Motor neuron (in vitro differentiated cells): Measurements from ENCODE around the gene KRTAP5-2. TPM values are rescaled to one million over a fixed set of nuclear protein-coding genes. Genes with fewer than 3 reads are reported as not detected.
A peak's percentile ranks its signal among the peaks of the same experiment; 100 is the strongest.
"Not testable (repeated sequence)": the region's sequence is repeated elsewhere in the genome, so short reads cannot be mapped to it uniquely, and the experiment has no call there.

ENCODE experiments used
- ATAC-seq, 8 experiments: fragments of 200-7000 bp; cut with Tn5 transposase; replicated peaks in 6 of 8; 2 replicates each; pipeline ENCODE4 v1.8.0; 2021; ENCODE audit warnings: mild to moderate bottlenecking in 8 of 8, moderate library complexity in 8 of 8
- H3K27ac ChIP-seq, 2 donors: fragments of 250-450 bp; sonication (Bioruptor Pico); 2 replicates each; pipeline ENCODE4 v1.9.0; 2021; ENCODE audit warnings: antibody characterized with exemption in 2 of 2, mild to moderate bottlenecking in 2 of 2, moderate library complexity in 1 of 2
- H3K4me1 ChIP-seq, 2 donors: fragments of 250-450 bp; sonication (Bioruptor Pico); replicated peaks in 1 of 2; 2 replicates each; pipeline ENCODE4 v1.6.1; 2021; ENCODE audit warnings: antibody characterized with exemption in 2 of 2, mild to moderate bottlenecking in 2 of 2, moderate library complexity in 1 of 2
- H3K4me3 ChIP-seq, 5 donors: fragments of 250-450 bp; sonication (Bioruptor Pico); 2 replicates each; pipeline ENCODE4 v1.9.0; 2021; ENCODE audit warnings: antibody characterized with exemption in 5 of 5, mild to moderate bottlenecking in 5 of 5, moderate library complexity in 4 of 5
- WGBS, 10 experiments: fragments of 450-650 bp; shearing (Covaris generic); methylation state at CpG; one replicate each; pipeline ENCODE4 v1.0.0; 2022; 5-methylcytosine and 5-hydroxymethylcytosine counted together
- in situ Hi-C, 9 experiments: fragments of 400-800 bp; cut with MboI; loops; one replicate each; pipeline ENCODE4 v1.15.0; 2021; ENCODE audit warnings: low sequenced_read_pairs in 9 of 9, low pct_unique_long_range_greater_than_20kb in 2 of 9; ENCODE audit not compliant: unreplicated experiment in 9 of 9
- total RNA-seq, 8 experiments: library from RNA; unstranded; fragments of 300-600 nt; gene quantifications; 2 replicates each; pipeline versions ENCODE4 v1.2.3 to v1.2.4, GENCODE V29; 2022

The KRTAP5-2 gene
- total RNA-seq, 8 experiments from 2014 or later = 0.54 to 5.2 (median 2.5) TPM; not detected in 1

DNA sequence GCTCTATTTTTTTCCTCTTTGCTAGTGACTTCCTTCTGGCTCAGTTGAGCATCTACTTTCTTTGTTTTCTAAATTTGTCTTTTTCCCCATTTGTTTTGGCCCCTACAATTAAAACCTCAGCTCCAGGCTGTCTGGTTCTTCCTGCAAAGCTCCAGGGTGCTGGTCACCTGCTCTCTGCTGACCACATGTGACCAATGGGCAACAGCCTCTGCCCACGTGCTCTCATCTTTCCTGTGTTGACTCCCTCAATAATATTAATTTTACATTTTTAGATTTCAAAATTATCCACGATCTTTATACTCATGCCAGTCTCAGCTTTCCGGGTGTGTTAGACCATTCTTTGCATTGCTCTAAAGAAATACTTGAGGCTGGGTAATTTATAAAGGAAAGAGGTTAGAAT is 312 bp upstream of the KRTAP5-2 start:
- ATAC-seq, H3K4me3 ChIP-seq, H3K4me1 ChIP-seq, in situ Hi-C loops, H3K27ac ChIP-seq: not testable (repeated sequence)
- WGBS, 10 experiments = 17 to 80% (median 53%) methylated on average over 1 to 3 of the region's 3 CpGs; no CpG with 5 or more reads in 1 of the 10 experiments

- in situ Hi-C loops = no loop called here
- Histone ChIP-seq H3K27ac (no peak overlapping the region), H3K4me1 (peaks cover 0 to 4% of the 10 kb centered on the region in 2 donors), H3K4me3 (no peak overlapping the region)
- 82 to 100% (median 93%) methylated on average over 1 to 7 of the region's 10 CpGs; no CpG with 5 or more reads in 5 of the 10 experiments for WGBS, 10 experiments
- no peak for ATAC-seq
Observed at GRCh38 chr11:1597331-1597993, 632 bp downstream of the KRTAP5-2 start.

- ATAC-seq = peak in 5 of 8 experiments; percentile 29 to 51 (median 35)
- H3K4me1 ChIP-seq = not testable (repeated sequence)
Observed at GRCh38 chr11:1596576-1597121, 1.4 kb downstream of the KRTAP5-2 start.

GRCh38 chr11:1595994-1596575 is 2.0 kb downstream of the KRTAP5-2 start:
- H3K27ac ChIP-seq, in situ Hi-C loops, H3K4me3 ChIP-seq, H3K4me1 ChIP-seq: not testable (repeated sequence)
- 18 to 100% (median 51%) methylated on average over 1 to 7 of the region's 11 CpGs for WGBS, 10 experiments
- ATAC-seq = peak in 4 of 8 experiments; percentile 15 to 32 (median 23)

More at GRCh38 chr11:1596576-1597121, 1.4 kb downstream of the KRTAP5-2 start:
- H3K27ac ChIP-seq, H3K4me3 ChIP-seq, in situ Hi-C loops: not testable (repeated sequence)
- 20 to 80% (median 59%) methylated on average over 1 to 5 of the region's 19 CpGs; no CpG with 5 or more reads in 5 of the 10 experiments for whole genome bisulfite sequencing, 10 experiments

- in situ Hi-C loops = no loop called here
- WGBS, 10 experiments = 0 to 83% (median 74%) methylated on average over 1 to 9 of the region's 9 CpGs; no CpG with 5 or more reads in 1 of the 10 experiments
- peak in 1 of 8 experiments; percentile 23 for ATAC-seq
- no peaks in the 10 kb centered on the region for H3K4me1 ChIP-seq
- no peak overlapping the region for H3K4me3 ChIP-seq
- no peak overlapping the region for H3K27ac ChIP-seq
Observed at GRCh38 chr11:1592628-1593027, 5.5 kb downstream of the KRTAP5-2 start.

GRCh38 chr11:1589996-1590395 is 8.1 kb downstream of the KRTAP5-2 start:
- H3K4me1 ChIP-seq = no peaks in the 10 kb centered on the region
- in situ Hi-C loops = no loop called here
- 50 to 100% (median 94%) methylated on average over 2 to 5 of the region's 6 CpGs; no CpG with 5 or more reads in 6 of the 10 experiments for WGBS, 10 experiments
- no peak for ATAC-seq
- H3K27ac ChIP-seq = no peak overlapping the region
- H3K4me3 ChIP-seq = no peak overlapping the region

DNA sequence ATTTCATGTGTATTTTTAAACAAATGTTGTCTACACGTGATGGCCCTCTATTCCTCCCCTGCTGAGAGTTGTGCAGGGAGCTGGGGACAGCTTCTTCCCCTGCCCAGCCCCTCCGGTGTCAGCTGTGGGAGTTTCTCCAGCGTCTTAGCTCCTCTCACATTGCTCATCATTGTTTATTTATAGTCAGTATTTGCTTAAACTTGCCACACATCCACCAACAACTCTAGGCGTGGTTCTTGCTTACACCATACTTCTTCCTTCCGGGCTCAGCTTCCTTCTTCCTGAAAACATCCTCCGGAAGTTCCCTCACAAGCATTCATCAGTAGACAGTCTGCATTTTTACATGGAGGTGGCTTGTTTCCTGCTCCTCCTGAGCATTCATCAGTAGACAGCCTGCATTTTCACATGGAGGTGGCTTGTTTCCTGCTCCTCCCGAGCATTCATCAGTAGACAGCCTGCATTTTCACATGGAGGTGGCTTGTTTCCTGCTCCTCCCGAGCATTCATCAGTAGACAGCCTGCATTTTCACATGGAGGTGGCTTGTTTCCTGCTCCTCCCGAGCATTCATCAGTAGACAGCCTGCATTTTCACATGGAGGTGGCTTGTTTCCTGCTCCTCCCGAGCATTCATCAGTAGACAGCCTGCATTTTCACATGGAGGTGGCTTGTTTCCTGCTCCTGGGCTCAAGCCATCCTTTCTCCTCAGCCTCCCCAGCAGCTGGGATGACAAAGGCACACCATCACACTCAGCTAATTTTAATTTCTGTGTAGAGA is 8.7 kb downstream of the KRTAP5-2 start:
- ATAC-seq = peak in 3 of 8 experiments; percentile 53 to 98 (median 97)
- 0 to 70% (median 50%) methylated on average over 1 to 6 of the region's 10 CpGs; no CpG with 5 or more reads in 2 of the 10 experiments for WGBS, 10 experiments
- H3K4me3 ChIP-seq, H3K27ac ChIP-seq, H3K4me1 ChIP-seq, in situ Hi-C loops: not testable (repeated sequence)

- ATAC-seq = peak in 1 of 8 experiments; percentile 20
- in situ Hi-C loops = no loop called here
- Histone ChIP-seq H3K4me1 (no peaks in the 10 kb centered on the region), H3K27ac (no peak overlapping the region), H3K4me3 (no peak overlapping the region)
- WGBS, 10 experiments = 7 to 75% (median 46%) methylated on average over 2 of the region's 2 CpGs; no CpG with 5 or more reads in 5 of the 10 experiments
Observed at GRCh38 chr11:1586699-1587098, 11.4 kb downstream of the KRTAP5-2 start.

DNA sequence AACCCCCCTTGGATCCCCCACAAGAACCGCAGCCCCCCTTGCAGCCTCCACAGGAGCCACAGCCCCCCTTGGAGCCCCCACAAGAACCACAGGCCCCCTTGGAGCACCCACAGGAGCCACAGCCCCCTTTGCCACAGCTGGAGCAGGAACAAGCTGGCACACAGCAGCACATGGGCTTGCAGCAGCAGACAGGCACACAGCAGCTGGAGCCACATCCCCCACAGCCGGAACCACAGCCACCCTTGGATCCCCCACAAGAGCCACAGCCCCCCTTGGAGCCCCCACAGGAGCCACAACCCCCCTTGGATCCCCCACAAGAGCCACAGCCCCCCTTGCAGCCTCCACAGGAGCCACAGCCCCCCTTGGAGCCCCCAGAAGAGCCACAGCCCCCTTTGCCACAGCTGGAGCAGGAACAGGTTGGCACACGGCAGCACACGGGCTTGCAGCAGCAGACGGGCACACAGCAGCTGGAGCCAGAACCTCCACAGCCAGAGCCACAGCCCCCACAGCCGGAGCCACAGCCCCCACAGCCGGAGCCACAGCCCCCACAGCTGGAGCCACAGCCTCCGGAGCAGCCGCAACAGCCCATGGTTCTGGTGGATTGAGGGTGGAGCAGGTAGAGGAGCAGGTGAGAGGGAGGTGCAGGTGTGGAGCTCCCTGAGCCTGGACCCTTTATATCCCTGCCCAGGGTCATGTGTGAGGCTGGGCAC is 13.3 kb downstream of the KRTAP5-2 start, which contains the start of gene KRTAP5-1:
Gene KRTAP5-1 (minus strand): TSS at position 623 of the 710 bp plus-strand sequence. CDS start 34 bp downstream, at position 589.
- ATAC-seq = not testable (repeated sequence)

GRCh38 chr11:1582909-1583308 is 15.2 kb downstream of the KRTAP5-2 start:
- in situ Hi-C loops, ATAC-seq, H3K27ac ChIP-seq, H3K4me1 ChIP-seq, H3K4me3 ChIP-seq: not testable (repeated sequence)
- WGBS, 10 experiments = 0 to 100% (median 82%) methylated on average over 1 to 2 of the region's 2 CpGs

More for the DNA sequence above, 13.3 kb downstream of the KRTAP5-2 start, which contains the start of gene KRTAP5-1:
- H3K4me3 ChIP-seq, H3K27ac ChIP-seq, in situ Hi-C loops, H3K4me1 ChIP-seq: not testable (repeated sequence)
- 60 to 90% (median 67%) methylated on average over 1 to 3 of the region's 9 CpGs; no CpG with 5 or more reads in 7 of the 10 experiments for WGBS, 10 experiments

GRCh38 chr11:1581976-1582375 is 16.1 kb downstream of the KRTAP5-2 start:
- Histone ChIP-seq H3K4me1 (no peaks in the 10 kb centered on the region), H3K4me3 (no peak overlapping the region), H3K27ac (no peak overlapping the region)
- in situ Hi-C loops = no loop called here
- ATAC-seq = no peak
- 0 to 92% (median 80%) methylated on average over 1 to 7 of the region's 9 CpGs; no CpG with 5 or more reads in 5 of the 10 experiments for WGBS, 10 experiments

- WGBS, 10 experiments = 17 to 100% (median 78%) methylated on average over 1 to 6 of the region's 6 CpGs; no CpG with 5 or more reads in 2 of the 10 experiments
- in situ Hi-C loops = no loop called here
- no peak for ATAC-seq
Observed at GRCh38 chr11:1576825-1577224, 21.3 kb downstream of the KRTAP5-2 start.

More at GRCh38 chr11:1576825-1577224, 21.3 kb downstream of the KRTAP5-2 start:
- H3K4me3 ChIP-seq = no peak overlapping the region
- H3K27ac ChIP-seq = no peak overlapping the region
- peaks cover 0 to 3% of the 10 kb centered on the region in 2 donors for H3K4me1 ChIP-seq
